HG03558 (cell line): ENCODE data around the gene KRTAP5-9.
"Not testable (repeated sequence)": the region's sequence is repeated elsewhere in the genome, so short reads cannot be mapped to it uniquely, and the experiment has no call there.

Experiments used
- ATAC-seq: cut with Tn5 transposase; IDR thresholded peaks from one replicate; pipeline ENCODE4 v1.9.1; 2021; ENCODE audit warnings: moderate number of reproducible peaks; ENCODE audit not compliant: unreplicated experiment; ENCODE audit errors: extremely low read depth

KRTAP5-9 gene, protein sequence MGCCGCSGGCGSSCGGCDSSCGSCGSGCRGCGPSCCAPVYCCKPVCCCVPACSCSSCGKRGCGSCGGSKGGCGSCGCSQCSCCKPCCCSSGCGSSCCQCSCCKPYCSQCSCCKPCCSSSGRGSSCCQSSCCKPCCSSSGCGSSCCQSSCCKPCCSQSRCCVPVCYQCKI

DNA sequence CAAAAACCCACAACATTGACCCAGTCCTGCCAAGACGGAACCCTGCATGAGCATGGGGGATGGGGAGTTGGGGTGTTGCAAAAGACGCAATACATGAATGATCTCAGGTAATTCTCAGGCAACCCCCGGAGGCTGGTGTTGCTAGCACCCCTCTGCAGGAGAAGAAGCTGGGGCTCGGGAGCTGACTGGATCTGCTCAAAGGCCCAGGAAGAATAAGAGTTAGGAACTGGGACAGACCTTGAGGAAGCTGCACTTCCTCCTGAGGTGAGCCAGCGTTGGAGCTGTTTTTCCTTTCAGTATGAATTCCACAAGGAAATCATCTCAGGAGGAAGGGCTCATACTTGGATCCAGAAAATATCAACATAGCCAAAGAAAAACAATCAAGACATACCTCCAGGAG lies at the start of gene KRTAP5-9:
KRTAP5-9 (plus strand) TSS at position 301 of the 400 bp plus-strand sequence. CDS start 238 bp downstream, outside the sequence.
- no peak for ATAC-seq

DNA sequence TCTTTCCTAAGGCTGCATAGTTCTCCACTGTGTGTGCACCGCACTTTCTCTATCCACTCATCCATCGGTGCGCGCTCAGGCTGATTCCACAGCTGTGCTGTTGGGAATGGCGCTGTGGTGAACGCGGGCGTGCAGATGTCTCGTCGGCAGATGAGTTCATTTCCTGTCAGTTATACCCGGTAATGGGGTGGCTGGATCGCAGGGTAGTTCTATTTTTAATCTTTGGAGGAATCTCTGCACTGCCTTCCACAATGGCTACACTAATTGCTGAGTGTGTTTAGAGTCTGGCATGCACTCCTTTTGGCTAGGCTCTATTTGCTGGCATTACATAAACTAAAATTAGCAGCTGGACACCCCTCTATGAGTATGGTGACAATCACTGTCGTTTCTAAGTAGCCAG lies 49.1 kb upstream of the KRTAP5-9 start:
- ATAC-seq: no peak

DNA sequence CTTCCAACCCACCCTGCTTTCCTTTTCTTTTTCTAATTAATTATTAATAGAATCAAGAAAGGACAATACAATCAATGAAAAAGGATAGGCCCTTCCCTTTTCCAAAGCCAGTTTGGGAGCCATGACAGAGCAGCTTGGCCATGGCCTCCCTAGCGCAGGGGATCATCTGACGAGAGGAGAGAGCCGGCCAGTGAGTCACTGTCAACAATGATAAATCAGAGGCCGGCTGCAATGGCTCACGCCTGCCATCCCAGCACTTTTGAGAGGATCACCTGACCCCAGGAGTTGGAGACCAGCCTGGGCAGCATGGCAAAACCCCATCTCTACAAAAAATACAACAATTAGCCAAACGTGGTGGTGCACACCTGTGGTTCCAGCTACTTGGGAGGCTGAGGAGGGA lies 48.7 kb upstream of the KRTAP5-9 start:
- no peak for ATAC-seq

DNA sequence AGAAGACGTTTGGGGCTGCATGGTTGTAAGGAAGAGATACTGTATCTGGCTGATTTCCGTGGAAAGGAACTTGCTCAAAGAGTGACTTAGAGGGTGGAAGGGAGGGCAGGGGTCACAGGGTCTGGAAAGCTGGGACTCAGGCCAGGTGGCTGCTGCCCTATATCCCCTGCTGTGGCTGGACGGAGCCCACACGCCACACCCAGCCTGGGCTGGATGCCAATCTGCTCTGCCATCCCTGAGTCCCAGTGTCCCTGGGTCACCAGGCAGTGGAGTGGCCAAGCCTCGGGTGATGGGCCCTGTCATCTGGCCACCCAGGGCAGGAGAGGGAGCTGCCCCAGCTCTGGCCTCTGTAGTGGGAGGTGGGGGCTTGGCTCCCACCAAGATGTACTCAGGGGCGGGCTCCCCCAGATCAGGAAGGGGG lies 47.6 kb upstream of the KRTAP5-9 start:
- ATAC-seq: no peak

DNA sequence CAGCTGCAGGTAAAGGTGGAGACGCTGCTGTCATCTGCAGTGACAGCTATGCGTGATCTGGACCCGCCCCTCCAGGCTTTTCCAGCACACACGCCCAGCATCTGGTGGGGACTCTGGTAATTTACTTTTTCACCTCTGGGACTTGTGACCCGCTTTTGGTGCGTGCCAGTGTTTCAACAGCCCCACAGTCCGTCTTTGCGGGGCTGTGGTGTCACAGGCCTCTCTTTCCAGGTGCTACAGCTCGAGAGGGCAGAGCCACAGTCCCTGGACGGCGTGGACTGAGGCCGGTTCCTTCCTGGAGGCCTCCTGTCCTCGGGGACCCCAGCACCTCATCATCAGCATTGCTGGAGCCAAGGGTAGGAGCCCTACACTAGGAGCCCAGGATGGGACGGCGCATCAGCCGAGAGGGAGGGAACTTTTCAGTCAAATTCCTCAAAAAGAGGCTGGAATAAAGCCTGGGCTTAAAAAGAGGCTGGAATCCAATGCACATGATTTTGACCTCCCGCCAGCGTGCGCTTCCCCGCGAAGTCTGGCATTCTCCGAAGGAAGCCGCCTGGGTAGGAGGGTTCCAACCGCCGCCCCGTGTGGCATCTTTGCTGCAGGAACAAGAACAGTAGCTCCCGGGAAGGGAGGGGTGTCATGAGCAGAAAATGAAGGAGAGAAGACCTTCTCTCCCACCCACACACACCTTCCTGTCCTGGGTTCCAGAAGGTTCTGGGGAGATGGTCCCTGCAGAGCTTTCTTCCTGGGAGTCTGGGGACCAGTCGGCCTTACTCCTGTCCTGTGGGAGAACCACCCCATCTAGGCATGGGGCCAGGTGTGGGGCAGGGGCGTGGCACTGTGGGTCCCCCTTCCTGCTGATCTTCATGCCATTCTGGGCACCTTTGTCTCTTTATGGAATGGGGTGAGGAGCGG lies 46.9 kb upstream of the KRTAP5-9 start:
- no peak for ATAC-seq

DNA sequence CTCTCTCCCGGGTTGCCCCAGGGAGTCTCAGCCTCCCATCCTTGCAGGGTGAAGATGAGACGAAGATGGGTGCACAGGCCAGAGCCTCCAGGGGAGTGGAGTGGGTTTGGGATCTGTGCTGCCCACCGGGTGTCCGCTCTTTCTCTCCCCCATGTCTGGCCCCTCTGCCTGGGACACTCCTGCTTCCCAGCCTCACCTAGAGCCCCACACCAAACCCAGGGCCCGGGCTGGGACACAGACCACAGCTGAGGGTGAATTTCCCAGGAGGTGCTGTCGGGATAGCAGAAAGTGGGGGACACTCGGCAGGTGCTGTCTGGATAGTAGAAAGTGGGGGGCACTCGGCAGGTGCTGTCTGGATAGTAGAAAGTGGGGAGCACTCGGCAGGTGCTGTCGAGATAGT lies 46.2 kb upstream of the KRTAP5-9 start:
- ATAC-seq: no peak

DNA sequence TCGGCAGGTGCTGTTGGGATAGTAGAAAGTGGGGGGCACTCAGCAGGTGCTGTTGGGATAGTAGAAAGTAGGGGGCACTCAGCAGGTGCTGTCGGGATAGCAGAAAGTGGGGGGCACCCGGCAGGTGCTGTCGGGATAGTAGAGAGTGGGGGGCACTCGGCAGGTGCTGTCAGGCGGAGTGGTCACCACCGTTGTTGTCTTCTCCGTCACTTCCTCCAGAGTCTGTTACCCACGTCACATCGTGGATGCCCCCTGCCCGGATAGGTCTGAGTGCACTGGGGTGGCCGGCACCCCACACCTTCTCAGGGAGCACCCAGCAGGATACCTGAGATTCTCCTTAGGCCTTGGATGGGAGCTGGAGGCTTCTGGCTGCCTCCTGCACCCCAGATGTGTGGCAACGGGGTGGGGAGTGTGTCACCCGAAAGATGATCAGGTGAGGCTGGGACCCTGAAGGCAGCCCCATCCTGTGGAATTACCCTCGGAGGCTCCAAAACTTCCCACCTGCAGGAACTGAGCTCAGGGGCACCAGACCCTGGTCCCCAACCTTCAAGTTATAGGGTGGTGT lies 45.3 kb upstream of the KRTAP5-9 start:
- no peak for ATAC-seq

DNA sequence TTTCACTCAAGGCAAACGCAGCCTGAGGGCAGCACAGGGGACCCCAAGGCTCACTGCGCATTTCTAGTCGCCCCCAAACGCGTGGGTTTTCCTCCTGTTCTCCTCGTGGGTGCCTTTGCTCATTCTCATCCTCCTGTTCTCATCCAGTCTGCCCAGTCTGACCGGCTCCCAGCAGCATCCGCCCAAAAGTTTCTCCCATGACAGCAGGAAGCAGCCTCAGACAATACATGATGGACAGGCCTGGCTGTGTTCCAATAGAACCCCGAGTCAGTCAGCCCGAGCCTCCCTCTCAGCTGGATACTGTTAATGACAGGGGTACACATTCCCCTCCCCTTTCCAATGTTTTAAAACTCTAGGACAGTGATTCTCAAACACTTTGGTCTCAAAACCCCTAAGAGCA lies 43.7 kb upstream of the KRTAP5-9 start:
- no peak for ATAC-seq

DNA sequence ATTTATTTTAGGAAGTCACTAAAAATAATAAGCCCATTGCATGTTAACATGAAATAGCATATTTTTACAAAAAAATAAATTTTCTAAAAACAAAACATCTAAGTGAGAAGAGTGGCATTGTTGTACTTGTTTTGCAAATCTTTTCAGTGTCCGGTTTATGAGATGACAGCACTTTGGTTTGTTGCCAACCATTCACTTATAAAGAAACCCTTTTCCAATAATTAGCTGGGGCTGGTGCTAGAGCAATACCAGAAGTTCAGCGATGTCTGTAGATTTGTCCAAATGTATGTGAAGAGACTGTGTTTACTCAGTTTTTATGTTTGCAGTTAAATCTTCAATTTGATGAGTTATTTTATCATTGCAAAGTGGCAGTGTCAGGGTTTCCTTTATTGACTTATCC lies 43.2 kb upstream of the KRTAP5-9 start:
- no peak for ATAC-seq

DNA sequence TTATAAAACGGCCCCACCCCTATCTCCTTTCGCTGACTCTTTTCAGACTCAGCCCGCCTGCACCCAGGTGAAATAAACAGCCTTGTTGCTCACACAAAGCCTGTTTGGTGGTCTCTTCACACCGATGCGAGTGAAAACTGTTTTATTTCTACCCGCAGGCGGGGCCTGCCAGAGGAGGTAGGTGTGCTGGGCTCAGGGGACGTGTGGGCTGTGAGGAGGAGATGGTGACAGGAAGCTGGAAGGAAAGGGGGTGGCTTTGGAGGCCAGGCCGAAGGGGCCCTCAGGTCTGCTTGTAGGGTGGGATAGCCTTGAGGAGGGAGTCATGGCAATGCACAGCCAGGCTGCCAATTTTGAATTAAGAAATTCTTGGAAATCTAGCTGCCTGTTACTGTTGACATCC lies 42.4 kb upstream of the KRTAP5-9 start:
- no peak for ATAC-seq

DNA sequence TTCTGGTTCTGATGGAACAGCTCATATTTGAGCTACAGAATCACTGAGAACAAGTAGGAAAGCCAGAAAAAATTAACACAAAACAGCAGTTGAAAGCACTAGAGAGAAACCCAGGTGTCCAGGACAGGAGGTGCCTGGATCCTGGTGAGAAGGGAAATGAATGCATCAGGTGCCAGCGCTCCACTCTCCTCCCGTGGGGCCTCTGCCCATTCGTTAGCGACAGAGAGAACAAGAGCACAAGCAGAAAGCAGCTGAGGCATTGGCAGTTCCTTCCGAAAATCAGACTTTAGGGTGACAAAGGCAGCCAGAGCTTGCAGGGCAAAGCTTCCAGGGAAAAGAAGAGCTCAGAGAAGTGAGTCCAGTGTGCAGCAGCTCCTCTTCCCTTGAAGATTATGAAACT lies 41.1 kb upstream of the KRTAP5-9 start:
- ATAC-seq: no peak

DNA sequence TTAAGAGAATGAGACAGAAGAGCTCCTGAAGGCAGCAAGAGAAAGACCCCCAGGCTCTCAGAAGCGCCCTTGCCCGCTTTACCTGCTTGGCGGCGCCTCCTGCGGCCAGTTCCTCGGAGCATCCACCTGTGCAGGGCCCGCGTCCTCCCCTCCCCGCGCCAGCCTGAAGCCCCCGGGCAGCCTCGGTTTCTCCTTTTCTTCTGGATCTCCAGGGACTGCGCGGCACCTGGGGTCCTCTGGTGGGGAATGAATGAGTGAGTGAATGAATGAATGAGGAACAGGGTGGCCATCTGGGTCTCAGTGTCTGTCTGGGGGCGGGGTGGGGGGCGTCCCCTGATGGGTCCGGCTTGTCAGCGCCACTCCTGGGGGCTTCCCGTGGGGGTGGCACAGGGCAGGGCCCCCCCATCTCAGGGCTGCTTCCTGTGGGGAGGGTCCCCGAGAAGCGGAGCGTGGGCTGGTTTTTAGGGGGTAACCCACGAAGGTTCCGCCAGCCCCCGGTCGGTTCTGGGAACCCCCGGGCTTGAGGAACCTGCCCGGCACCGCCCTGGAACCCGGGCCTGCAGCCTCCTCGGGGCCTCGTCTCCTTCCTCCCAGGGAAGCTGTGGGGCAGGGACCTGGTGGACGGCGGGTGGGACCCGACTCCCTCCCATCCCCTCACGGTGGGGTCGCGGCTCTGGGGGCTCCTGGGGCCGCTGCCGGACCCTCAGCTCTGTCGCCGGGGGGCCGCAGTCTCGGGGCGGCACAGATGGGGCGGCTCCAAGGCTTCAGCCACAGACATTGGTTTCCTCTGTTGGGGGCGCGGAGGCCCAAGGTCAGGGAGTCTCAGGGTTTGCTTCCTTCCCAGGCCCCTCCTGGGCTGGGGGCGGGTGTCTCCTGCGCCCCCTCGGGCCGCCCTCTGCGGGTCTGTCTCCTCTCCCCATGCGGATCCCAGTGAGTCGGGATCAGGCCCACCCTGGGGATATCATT lies 29.4 kb upstream of the KRTAP5-9 start:
- ATAC-seq: no peak

DNA sequence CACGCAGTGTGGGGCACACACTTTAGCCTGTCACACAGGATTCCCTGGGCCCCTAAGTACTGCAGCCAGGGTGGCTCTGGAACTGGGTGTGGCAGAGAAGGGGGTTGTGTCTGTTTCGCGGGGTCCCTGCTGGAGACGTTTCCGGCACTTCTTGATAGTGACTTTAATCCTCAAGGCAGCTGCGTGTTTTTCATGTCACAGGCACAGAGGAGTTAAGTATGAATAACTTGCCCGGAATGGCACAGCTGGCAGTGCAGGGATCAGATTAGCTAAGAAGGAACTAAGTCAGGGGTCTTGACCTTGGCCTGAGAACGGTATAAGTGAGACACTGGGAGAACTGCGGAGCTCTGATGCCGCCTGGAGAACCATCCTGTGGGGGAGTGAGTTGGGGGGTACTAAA lies 28.7 kb upstream of the KRTAP5-9 start:
- ATAC-seq: no peak

DNA sequence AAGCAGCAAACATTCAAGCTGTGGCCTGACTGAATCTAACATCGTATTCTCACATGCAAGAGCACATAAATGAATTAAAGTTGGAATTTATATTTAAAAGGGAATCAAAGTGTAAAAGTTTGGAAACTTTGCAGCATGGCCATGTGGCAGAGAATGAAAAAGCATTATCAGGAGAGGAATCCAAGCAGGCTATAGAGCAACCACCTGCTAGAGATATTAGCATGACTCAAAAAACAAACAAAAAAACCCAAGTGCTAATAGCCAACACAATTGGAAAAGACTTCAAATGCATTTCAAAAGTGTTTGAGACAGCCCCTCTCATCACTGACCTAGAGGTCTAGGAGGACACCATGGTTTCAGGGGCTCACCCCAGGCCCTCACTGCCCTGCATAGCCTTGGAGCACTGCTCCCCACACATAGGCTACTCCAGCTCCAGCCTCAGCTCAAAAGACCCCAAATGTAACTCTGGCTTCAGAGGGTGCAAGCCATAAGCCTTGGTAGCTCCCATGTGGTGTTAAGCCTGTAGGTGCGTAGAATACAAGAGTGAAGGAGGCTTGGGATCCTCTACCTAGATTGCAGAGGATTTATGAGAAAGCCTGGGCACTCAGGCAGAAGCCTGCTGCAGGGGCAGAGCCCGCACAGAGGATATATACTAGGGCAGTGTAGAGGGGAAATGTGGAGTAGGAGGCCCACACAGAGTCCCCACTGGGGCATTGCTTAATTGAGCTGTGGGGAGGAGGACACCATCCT lies 22.9 kb upstream of the KRTAP5-9 start:
- ATAC-seq: no peak

DNA sequence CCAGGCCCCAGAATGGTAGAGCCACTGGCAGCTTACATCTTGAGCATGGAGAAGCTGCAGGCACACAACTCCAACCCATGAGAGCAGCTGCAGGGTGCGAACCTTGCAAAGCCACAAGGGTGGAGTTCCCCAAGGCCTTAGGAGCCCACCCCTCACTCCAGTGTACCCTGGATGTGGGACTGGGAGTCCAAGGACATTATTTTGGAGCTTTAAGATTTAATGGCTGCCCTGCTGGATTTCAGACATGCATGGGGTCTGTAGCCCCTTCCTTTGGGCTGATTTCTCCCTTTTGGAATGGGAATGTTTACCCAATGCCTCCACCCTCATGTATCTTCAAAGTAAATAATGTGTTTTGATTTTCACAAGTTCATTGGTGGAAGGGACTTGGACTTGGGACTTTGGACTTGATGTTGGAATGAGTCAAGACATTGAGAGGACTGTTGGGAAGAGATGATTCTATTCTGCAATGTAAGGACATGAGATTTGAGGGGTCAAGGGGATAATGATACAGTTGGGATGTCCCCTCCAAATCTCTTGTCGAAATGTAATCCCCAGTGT lies 22.2 kb upstream of the KRTAP5-9 start:
- ATAC-seq: no peak

DNA sequence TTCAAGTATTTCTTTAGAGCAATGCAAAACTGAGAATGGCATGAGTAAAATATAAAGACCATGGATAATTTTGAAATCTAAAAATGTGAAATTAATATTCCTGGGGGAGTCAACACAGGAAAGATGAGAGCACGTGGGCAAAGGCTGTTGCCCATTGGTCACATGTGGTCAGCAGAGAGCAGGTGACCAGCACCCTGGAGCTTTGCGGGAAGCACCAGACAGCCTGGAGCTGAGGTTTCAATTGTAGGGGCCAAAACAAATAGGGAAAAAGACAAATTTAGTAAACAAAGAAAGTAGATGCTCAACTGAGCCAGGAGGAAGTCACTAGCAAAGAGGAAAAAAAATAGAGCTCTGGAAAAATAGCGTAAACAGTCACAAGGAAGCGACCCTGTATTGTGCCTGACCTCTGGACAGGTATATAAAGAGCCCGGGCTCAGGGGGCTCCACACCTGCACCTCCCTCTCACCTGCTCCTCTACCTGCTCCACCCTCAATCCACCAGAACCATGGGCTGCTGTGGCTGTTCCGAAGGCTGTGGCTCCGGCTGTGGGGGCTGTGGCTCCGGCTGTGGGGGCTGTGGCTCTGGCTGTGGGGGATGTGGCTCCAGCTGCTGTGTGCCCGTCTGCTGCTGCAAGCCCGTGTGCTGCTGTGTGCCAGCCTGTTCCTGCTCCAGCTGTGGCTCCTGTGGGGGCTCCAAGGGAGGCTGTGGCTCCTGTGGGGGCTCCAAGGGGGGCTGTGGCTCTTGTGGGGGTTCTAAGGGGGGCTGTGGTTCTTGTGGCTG lies 21.2 kb upstream of the KRTAP5-9 start, which contains the start of gene KRTAP5-7:
KRTAP5-7 (plus strand) TSS at position 472 of the 780 bp plus-strand sequence; CDS start at position 506, 34 bp downstream.
- ATAC-seq: not testable (repeated sequence)

DNA sequence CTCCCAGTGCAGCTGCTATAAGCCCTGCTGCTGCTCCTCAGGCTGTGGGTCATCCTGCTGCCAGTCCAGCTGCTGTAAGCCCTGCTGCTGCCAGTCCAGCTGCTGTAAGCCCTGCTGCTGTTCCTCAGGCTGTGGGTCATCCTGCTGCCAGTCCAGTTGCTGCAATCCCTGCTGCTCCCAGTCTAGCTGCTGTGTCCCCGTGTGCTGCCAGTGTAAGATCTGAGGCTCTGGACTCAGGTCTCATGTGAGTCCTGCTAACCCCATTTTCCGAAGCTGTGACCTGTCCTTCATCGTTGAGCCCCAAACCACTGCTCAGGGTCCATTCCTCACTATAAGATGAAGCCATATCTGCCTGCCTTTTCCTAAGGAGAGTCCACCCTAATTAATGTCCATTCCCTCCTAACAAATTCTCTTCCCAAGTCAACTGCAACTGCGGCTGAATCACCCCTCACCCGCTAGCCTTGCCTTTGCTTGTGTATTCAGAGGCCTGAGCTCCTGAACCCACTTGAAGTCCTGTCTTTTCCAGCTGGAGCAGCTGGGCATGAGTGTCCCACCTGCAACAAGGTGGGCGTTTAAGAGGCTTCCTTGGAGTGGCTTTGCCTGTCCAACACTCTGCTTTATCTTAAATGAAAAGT lies 20.5 kb upstream of the KRTAP5-9 start:
- no peak for ATAC-seq

DNA sequence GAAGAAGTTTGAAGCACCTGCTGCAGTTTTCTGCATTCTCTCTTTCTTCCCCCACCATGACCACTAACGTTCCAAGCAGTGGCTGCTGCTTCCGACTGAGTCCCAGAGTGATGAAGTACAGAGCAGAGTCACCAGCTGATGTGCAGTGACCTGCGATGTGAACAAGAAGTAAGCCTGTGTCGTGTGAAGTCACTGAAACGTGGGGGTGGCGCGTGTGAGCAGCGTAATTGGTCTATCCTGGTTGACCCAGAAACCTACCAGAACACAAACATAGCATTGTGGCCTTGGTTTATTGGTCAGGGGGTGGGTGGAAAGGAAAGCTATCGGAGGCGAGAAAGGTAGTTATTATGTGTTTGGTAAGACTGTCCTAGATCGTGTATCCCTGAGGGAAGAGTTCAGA lies 17.6 kb upstream of the KRTAP5-9 start:
- ATAC-seq: no peak
